ENCODE measurements around the gene GPAM.
"Not testable (repeated sequence)": the region's sequence is repeated elsewhere in the genome, so short reads cannot be mapped to it uniquely, and the experiment has no call there.

DNA sequence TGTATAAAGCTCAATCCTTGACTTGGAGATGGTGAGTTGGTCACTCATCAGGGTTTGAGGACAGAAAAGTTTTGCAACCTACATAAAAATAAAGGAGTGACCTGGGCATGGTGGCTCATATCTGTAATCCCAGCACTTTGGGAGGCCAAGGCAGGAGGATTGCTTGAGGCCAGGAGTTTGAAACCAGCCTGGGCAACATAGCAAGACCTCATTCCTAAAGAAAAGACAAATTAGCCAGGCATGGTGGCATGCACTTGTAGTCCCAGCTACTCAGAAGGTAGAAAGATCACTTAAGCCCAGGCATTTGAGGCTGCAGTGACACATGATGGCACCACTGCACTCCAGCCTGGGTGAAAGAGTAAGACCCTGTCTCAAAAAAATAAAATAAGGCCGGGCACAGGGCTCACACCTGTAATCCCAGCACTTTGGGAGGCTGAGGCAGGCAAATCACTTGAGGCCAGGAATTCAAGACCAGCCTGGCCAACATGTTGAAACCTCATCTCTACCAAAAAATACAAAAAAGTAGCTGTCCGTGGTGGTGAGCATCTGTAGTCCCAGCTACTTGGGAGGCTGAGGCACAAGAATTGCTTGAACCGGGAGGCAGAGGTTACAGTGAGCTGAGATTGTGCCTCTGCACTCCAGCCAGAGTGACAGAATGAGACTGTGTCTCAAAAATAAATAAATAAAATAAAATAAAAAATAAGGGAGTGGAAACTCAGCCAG lies 45.0 kb upstream of the GPAM start:
- TF ChIP-seq, protein P1, sequence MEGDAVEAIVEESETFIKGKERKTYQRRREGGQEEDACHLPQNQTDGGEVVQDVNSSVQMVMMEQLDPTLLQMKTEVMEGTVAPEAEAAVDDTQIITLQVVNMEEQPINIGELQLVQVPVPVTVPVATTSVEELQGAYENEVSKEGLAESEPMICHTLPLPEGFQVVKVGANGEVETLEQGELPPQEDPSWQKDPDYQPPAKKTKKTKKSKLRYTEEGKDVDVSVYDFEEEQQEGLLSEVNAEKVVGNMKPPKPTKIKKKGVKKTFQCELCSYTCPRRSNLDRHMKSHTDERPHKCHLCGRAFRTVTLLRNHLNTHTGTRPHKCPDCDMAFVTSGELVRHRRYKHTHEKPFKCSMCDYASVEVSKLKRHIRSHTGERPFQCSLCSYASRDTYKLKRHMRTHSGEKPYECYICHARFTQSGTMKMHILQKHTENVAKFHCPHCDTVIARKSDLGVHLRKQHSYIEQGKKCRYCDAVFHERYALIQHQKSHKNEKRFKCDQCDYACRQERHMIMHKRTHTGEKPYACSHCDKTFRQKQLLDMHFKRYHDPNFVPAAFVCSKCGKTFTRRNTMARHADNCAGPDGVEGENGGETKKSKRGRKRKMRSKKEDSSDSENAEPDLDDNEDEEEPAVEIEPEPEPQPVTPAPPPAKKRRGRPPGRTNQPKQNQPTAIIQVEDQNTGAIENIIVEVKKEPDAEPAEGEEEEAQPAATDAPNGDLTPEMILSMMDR (conservative IDR thresholded peaks at IDR 0.05; ENCODE audit: low read length) = not testable (repeated sequence)
- not testable (repeated sequence) for TF ChIP-seq EZH2phosphoT487 (IDR thresholded peaks at IDR 0.05; ENCODE audit: borderline replicate concordance, low read depth, low read length)
